ENCODE data around the gene OR2Y1.

The OR2Y1 gene

GRCh38 chr5:180736536-180736935 is 3.3 kb downstream of the OR2Y1 start:
- no peak for TF ChIP-seq CTCF (IDR thresholded peaks at IDR 0.05; ENCODE audit: low read length, missing control alignments)
- H3K4me3 ChIP-seq (replicated peaks; ENCODE audit: low read depth, low read length) = no peak overlapping the region
- DNase-seq (ENCODE audit: low read depth) = no peak

- no peak overlapping the region for H3K4me3 ChIP-seq (replicated peaks; ENCODE audit: low read depth, low read length)
- TF ChIP-seq CTCF (IDR thresholded peaks at IDR 0.05; ENCODE audit: low read length, missing control alignments) = no peak
- DNase-seq (ENCODE audit: low read depth) = no peak
Observed at GRCh38 chr5:180724944-180725343, 14.9 kb downstream of the OR2Y1 start.

- no peak for DNase-seq (ENCODE audit: low read depth)
- no peak for TF ChIP-seq CTCF (IDR thresholded peaks at IDR 0.05; ENCODE audit: low read length, missing control alignments)
Observed at GRCh38 chr5:180723936-180724335, 15.9 kb downstream of the OR2Y1 start.

GRCh38 chr5:180720486-180720885 is 19.4 kb downstream of the OR2Y1 start:
- no peak for TF ChIP-seq CTCF (IDR thresholded peaks at IDR 0.05; ENCODE audit: low read length, missing control alignments)

More at GRCh38 chr5:180723936-180724335, 15.9 kb downstream of the OR2Y1 start:
- H3K4me3 ChIP-seq (replicated peaks; ENCODE audit: low read depth, low read length) = no peak overlapping the region

GRCh38 chr5:180719781-180720180 is 20.1 kb downstream of the OR2Y1 start:
- TF ChIP-seq CTCF (IDR thresholded peaks at IDR 0.05; ENCODE audit: low read length, missing control alignments) = no peak
- H3K4me3 ChIP-seq (replicated peaks; ENCODE audit: low read depth, low read length) = no peak overlapping the region
- DNase-seq (ENCODE audit: low read depth) = no peak

More at GRCh38 chr5:180720486-180720885, 19.4 kb downstream of the OR2Y1 start:
- no peak for DNase-seq (ENCODE audit: low read depth)
- H3K4me3 ChIP-seq (replicated peaks; ENCODE audit: low read depth, low read length) = no peak overlapping the region

GRCh38 chr5:180718810-180719453 is 20.9 kb downstream of the OR2Y1 start:
- peak; percentile 52 for DNase-seq (ENCODE audit: low read depth)

More at GRCh38 chr5:180718810-180719453, 20.9 kb downstream of the OR2Y1 start:
- TF ChIP-seq CTCF (IDR thresholded peaks at IDR 0.05; ENCODE audit: low read length, missing control alignments) = peak; percentile 76
- no peak overlapping the region for H3K4me3 ChIP-seq (replicated peaks; ENCODE audit: low read depth, low read length)
